AG10803 (cell line): ENCODE data around the gene TREH.
A peak's percentile ranks its signal among the peaks of the same experiment; 100 is the strongest.
"Not testable (repeated sequence)": the region's sequence is repeated elsewhere in the genome, so short reads cannot be mapped to it uniquely, and the experiment has no call there.

Source experiments
- DNase-seq: peaks from one replicate; pipeline ENCODE4 v3.0.0; 2010; ENCODE audit warnings: low read depth
- H3K4me3 ChIP-seq: 2 replicates; pipeline ENCODE4 v1.5.1; 2011; ENCODE audit warnings: mild to moderate bottlenecking, low read length, control low read depth
- CTCF ChIP-seq: conservative IDR thresholded peaks from 2 replicates; pipeline ENCODE4 v1.5.1; 2011; ENCODE audit warnings: mild to moderate bottlenecking, low read length, control low read depth, inconsistent platforms

TREH gene

GRCh38 chr11:118679483-118679882 lies at the start of gene TREH:
TREH (minus strand) TSS chr11:118679650; CDS start chr11:118679627, 23 bp downstream.
- no peak for DNase-seq
- H3K4me3 ChIP-seq, result no peak within 1 kb of the TSS
- TF ChIP-seq CTCF, result no peak

GRCh38 chr11:118728112-118728511 lies 48.7 kb upstream of the TREH start:
- DNase-seq, result not testable (repeated sequence)

GRCh38 chr11:118727721-118728066 lies 48.2 kb upstream of the TREH start:
- DNase-seq, H3K4me3 ChIP-seq: not testable (repeated sequence)

More at GRCh38 chr11:118728112-118728511, 48.7 kb upstream of the TREH start:
- not testable (repeated sequence) for H3K4me3 ChIP-seq

- H3K4me3 ChIP-seq, DNase-seq: not testable (repeated sequence)
Observed at GRCh38 chr11:118727001-118727720, 47.7 kb upstream of the TREH start.

- DNase-seq, H3K4me3 ChIP-seq: not testable (repeated sequence)
Observed at GRCh38 chr11:118721478-118722015, 42.1 kb upstream of the TREH start.

GRCh38 chr11:118720740-118721139 lies 41.3 kb upstream of the TREH start:
- H3K4me3 ChIP-seq, DNase-seq: not testable (repeated sequence)

GRCh38 chr11:118720078-118720477 lies 40.6 kb upstream of the TREH start:
- not testable (repeated sequence) for DNase-seq, H3K4me3 ChIP-seq

GRCh38 chr11:118718562-118718961 lies 39.1 kb upstream of the TREH start:
- not testable (repeated sequence) for H3K4me3 ChIP-seq, DNase-seq

- DNase-seq, H3K4me3 ChIP-seq: not testable (repeated sequence)
Observed at GRCh38 chr11:118717733-118718132, 38.3 kb upstream of the TREH start.

- not testable (repeated sequence) for DNase-seq
Observed at GRCh38 chr11:118717221-118717620, 37.8 kb upstream of the TREH start.

GRCh38 chr11:118715837-118716260 lies 36.4 kb upstream of the TREH start:
- TF ChIP-seq CTCF, result no peak
- H3K4me3 ChIP-seq, result no peak overlapping the region
- DNase-seq, result no peak

More at GRCh38 chr11:118717221-118717620, 37.8 kb upstream of the TREH start:
- H3K4me3 ChIP-seq, result not testable (repeated sequence)

GRCh38 chr11:118715245-118715831 lies 35.9 kb upstream of the TREH start:
- no peak overlapping the region for H3K4me3 ChIP-seq
- TF ChIP-seq CTCF, result no peak
- peak; percentile 40 for DNase-seq
